NCI-H2081 (cell line): Measurements from ENCODE around the gene STEAP3.

Experiments
- DNase-seq, 2 experiments: peaks; one replicate each; lab custom pipeline; 2025; lab: John Stamatoyannopoulos, UW

The STEAP3 gene

DNA sequence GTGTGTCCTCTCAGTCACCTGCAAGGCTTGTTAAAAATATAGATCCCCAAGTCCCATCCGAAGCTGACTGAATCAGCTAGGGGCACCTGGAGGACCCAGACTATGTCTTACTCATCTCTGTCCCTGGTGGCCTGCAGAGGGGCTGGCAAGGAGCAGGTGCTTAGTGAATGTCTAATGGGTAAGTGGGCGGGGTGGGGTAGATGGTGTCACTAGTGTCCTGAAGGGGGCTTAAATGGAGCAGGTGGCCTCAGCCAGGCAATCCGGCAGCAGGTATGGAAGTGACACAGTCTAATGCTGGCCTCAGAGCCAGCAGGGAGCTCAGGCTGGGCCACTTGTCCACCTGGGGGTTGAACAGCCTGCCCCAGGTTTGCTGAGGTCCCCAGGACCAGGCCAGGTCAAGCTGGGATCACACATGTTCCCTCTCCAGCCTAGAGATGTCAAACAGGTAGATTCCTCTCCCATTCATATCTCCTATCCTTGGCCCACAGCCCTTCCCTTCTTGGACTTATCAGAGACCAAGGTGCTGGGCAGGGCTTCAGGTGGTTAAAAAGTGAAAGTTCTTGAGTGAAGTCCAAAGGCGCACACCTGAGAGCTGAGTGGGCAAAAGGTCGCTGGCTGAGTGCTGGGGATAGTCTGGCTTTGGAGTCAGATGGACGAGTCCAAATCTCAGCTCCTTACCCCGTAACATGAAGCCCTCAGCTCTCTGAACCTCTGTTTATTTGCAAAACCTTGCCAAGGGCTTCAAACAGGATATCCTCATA is 1.7 kb downstream of the STEAP3 start:
- DNase-seq: peak in 1 of 2 experiments; percentile 13

GRCh38 chr2:119225926-119226325 is 2.3 kb downstream of the STEAP3 start:
- no peak for DNase-seq

- DNase-seq: no peak
These were observed 3.7 kb downstream of the STEAP3 start for GRCh38 chr2:119227346-119227745.

GRCh38 chr2:119228136-119228535 is 4.5 kb downstream of the STEAP3 start:
- no peak for DNase-seq

- no peak for DNase-seq
These were observed 5.3 kb downstream of the STEAP3 start for GRCh38 chr2:119228964-119229363.

DNA sequence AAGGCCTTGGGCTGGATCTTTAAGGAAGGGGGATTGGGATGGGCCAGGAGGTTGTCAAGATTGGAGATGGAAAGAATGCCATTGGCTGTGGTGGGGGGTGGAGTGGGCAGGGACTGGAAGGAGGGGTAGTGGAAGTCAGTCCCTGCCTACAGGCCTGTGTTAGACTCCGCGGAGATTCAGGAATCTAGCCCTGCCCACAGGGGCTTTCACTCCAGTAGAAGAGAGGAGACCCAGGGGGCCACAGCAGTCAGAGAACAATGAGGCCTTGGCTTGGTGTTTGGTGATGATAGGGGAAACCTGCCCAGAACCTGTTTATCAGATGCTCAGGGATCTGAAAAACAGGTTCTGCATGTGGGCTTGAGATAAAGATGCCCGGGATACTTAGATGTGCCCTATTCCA is 6.1 kb downstream of the STEAP3 start:
- no peak for DNase-seq

DNA sequence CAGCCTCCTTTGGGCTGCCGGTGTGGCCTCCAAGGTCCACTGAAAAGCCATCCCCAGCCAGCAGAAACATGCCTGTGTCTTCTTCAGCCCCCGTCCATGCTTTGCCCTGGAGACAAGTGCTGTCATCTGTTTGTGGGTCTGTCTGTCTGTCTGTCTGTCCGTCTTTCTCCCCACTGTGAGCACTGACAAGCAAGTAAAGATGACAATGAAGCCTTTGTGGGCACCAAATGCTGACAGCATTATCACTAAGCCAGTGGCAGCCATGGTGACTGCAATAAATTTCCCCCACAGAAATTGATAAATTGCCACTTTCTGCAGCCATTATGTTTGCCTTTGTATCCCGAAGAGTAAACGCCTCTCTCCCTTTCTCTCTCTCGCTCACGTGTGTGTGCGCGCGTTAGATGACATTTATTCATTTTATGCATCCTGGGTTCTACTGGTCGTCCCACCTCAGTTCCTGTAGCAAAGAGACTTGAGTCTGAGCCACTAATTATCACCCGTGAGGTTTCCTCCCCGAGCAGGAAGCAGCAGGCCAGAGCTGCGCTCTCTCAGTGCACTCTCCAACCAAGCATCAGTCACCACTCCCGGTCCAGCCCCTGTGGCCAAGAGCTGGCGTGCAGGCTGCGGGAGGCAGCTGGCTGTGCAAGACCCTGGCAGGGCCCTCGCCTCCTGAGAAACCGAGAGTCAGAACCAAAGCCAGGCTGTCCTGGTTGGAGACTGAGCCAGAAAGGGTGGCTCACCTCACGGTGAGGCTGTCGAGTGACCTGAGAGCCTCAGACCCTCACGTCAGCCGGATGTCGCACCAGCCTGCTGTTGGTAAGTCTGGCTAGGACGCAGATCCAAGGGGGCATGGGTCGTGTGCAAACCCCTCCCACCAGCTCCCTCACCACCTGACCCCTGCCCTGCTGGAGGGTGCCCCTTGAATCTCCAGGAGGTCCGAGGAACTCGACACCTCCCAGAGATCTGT is 6.9 kb downstream of the STEAP3 start:
- peak; percentile 77 to 89 for DNase-seq

GRCh38 chr2:119231975-119232665 is 8.5 kb downstream of the STEAP3 start:
- DNase-seq: no peak

- DNase-seq: peak in 1 of 2 experiments; percentile 7
These were observed 9.0 kb downstream of the STEAP3 start for GRCh38 chr2:119232666-119232993.

GRCh38 chr2:119233326-119234020 is 9.8 kb downstream of the STEAP3 start:
- no peak for DNase-seq

- peak in 1 of 2 experiments; percentile 26 for DNase-seq
These were observed 10.7 kb downstream of the STEAP3 start for GRCh38 chr2:119234021-119235019.

DNA sequence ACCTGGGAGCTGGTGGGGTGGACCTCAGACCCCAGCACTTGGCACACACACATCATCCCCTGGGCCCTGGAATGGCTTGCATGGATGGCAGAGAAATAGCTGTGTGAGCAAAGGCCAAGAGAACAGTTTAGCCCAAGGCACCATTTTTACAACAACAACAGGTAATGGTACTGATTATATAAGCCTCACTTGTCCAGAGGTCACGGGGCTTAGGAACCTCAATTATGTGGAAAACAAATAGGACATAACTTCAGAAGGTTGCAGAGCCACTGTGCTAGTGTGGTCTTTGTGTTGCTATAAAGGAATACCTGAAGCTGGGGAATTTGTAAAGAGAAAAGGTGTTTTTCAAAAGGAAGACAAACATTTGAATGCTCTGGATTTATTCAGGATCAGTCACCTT is 13.2 kb downstream of the STEAP3 start:
- no peak for DNase-seq

- DNase-seq: peak; percentile 84 to 95
These were observed 16.9 kb downstream of the STEAP3 start for GRCh38 chr2:119240311-119241204.

DNA sequence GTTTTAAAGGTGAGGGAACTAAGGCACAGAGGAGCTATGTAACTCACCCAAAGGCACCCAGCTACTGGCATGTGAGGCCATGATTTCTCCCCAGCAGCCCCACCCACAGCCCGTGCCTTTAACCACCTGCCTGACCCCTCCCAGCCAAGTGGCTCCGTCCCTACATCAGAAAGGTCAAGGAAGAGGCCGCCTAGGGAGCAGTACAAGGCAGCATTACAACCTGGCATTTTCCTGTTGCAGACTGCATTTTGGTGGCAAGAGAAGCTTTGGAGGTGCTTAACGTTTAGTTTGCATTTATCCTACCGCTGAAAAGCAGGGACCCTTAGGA is 17.5 kb downstream of the STEAP3 start:
- no peak for DNase-seq

DNA sequence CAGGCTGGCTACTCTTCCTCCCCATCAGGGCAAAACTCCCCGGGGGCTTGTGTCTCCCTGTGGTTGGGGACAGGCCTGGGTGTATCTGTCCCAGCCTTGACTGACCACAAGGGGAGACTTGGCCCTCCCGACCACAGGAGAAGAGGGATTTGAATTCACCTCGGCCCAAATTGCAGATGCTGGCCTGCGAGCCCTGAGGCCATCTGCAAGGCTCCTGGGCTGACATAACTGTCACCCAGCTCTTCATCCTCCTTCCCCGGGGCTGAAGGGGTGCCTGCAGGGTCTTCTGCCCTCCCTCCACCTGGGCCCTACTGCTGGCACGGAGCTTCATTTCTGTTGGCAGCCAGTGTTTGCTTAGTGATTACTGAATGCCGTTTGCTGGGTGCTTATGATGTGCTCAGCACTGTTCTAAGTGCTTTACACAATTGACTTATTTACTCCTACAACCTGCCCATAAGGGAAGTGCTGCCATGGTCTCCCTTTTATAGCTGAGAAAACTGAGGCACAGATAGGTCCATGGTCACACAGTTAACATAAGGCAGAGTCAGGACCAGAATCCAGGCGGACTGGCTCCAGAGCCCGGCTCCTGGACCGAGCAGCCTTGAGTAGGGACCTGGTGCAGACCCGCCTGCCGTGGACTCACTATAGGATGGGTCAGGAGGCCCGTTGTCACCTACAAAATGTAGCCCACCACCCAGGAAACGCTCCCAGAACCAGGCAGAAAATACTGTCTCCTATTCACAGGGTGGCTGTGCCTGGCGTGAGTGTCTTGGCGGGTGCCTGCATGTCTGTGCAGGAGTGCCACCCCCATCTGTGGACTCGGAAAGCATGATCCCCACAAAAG is 18.9 kb downstream of the STEAP3 start:
- peak; percentile 77 to 93 for DNase-seq

- no peak for DNase-seq
These were observed 20.0 kb downstream of the STEAP3 start for GRCh38 chr2:119243621-119244020.

DNA sequence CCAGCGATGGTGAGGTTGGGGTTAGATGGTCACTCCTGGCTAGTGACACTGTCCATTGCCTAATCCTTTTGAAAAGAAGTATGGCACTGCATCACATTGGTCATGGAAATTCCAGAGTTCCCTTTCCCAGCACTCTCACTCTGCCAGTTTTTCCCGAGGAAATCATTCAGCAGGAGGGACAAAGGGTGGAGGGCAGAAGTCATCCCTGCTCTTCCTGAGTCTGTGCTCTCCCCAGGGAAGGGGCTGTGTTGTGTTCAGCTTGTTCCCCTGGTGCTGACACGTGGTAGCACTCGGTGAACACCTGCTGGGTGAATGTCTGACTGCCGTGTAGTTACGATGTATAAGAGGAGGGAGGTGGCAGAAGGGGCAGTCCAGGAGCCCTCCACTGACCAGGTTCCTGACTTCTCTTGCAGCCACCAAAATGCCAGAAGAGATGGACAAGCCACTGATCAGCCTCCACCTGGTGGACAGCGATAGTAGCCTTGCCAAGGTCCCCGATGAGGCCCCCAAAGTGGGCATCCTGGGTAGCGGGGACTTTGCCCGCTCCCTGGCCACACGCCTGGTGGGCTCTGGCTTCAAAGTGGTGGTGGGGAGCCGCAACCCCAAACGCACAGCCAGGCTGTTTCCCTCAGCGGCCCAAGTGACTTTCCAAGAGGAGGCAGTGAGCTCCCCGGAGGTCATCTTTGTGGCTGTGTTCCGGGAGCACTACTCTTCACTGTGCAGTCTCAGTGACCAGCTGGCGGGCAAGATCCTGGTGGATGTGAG is 21.6 kb downstream of the STEAP3 start:
- DNase-seq: no peak

DNA sequence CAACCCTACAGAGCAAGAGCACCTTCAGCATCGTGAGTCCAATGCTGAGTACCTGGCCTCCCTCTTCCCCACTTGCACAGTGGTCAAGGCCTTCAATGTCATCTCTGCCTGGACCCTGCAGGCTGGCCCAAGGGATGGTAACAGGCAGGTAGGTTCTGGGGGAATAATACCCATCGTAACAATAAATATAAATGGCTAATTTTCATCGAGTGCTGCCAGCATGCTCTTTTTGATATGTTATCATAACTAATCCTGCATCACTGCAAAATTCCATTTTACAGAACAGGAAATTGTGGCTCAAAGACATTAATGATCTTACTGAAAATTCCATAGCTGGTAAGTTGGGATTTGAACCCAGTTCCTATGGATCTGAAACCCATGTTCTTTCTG is 22.2 kb downstream of the STEAP3 start:
- DNase-seq: no peak
